Ammon's horn (tissue), 1 donor: ENCODE results near the gene MIB2.

Experiments
- DNase-seq: peaks from one replicate; pipeline ENCODE4 v3.0.0-alpha.2; 2016; ENCODE audit warnings: low spot score

The MIB2 gene

DNA sequence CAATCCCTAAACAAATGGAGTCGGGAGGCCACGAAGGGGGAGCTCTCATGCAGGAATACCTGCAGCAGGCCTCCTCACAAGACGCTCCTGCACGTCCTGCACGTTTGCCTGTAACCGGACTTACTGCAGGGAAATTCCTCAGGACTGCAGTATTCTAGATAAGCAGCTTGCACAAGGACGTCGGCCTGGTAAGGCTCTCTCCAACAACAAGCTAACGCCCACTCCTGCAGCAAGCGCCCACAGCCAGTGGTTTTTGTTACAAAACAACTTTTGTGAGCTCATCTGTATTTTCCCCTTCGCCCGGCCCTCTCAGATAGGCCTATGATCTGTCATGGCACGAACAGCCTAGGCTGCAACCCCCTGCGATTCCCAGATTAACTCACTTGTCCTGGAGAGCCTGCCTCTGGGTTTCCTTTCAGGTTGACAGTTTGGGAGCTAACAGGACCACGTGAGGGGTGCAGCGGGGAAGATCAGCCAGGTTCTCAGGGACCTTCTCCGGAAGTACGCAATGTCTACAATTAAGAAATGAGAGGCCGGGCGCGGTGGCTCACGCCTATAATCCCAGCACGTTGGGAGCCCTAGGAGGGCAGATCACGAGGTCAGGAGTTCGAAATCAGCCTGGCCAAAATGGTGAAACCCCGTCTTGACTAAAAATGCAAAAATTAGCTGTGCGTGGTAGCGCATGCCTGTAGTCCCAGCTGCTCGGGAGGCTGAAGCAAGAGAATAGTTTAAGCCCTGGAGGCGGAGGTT is 921 bp upstream of the MIB2 start:
- no peak for DNase-seq

DNA sequence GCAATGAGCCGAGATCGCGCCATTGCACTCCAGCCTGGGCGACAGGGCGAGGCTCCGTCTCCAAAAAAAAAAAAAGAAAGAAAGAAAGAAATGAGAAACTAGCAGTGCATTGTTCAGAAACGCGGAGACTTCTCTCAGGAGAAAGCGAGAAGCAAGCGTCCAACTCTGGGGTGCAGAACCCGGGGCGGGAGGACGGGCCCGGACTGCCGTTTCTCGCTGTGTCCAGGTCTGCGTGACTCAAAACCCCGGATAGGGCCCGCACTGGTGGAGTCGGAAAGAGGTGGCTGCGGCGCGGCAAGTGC is 395 bp upstream of the MIB2 start:
- no peak for DNase-seq

DNA sequence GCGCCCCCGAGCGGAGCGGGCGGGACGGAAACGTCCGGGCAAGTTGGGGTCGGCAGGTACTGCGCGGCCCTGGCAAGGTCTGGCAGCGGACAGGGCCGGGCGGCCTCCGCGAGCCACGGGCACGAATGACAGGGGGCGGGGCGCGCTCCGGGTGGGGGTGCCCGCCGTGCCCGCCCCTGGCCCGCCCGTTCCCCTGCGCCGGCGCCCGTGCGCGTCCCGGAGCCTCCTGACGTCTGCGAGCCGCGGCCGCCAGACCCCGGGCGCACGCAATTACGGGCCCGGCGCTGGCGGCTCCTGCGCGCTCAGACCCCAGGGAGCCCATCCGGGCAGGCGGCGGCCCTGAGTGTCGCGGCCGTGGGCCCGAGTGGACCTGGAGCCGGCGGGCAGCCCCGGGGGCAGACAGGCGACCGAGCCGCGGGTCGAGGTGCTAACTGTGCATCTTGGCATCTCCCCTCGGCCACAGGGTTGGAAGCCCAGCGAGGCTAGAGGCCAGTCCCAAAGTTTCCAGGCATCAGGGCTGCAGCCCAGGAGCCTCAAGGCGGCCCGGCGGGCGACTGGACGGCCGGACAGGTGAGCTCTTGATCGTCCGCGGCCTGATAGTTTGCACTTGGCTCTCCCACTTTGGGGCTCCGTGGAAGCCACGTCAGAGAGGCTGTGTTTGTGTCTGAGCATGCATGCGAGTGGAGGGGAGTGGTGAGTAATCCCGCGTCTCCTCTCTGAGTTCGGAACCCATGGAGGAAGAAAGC is 918 bp downstream of the MIB2 start:
- DNase-seq = no peak

DNA sequence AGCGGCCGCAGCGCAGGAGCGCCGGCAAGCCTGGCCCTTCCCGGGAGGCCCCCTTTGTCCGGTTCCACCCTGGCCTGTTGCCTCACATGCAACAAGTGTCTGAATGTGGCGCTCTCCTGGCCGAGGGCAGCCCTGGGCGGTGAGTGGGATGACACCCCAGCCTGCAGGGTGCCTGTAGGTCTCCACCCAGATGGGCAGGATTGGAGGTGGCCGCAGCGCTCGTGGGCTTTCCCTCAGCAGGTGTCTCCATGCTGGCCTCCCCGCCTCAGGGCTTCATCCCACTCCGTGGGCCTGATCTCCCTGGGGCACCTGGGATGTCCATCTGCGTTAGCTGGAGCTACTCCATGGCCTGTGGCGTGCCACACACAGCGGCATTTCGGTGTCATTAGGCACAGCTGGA is 1.5 kb downstream of the MIB2 start:
- no peak for DNase-seq

DNA sequence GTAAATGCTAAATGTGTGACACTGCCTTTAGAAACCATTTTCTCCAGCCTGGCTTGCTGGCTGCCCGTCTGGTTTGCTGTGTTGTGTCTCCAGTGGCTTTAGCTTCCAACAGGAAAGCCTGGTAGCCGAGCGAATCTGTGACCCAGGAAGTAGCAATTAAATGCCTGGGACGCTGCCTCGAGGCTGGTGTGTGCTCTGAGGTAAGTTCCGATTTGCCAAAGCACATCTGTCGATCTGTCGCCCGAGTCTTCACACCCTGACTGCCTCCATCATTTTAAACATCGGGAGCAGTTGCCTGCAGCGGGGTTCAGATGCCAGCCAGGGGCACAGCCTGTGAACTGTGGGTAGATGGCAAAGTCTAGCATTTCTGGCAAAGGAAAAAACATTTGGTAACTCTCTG is 2.2 kb downstream of the MIB2 start:
- DNase-seq = no peak

DNA sequence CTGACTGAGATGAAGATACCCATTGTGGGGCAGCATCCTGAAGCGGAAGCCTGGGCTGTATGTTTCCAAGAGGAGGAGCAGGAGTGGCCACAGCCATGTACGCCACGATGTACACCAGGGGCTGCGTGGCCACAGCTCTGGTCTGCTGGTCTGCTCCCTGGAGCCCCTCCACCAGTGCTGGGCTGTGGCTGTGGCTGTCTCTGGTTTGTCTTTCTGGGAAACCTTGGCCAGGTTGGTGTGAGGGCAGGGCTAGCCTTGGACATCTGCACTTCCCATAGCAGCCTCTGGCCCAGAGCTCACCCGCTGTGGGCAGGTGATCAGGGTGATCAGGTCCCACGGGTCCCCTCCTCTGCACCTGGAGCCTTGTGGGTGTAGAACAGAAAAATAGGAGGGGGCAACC is 2.6 kb downstream of the MIB2 start:
- DNase-seq = no peak

DNA sequence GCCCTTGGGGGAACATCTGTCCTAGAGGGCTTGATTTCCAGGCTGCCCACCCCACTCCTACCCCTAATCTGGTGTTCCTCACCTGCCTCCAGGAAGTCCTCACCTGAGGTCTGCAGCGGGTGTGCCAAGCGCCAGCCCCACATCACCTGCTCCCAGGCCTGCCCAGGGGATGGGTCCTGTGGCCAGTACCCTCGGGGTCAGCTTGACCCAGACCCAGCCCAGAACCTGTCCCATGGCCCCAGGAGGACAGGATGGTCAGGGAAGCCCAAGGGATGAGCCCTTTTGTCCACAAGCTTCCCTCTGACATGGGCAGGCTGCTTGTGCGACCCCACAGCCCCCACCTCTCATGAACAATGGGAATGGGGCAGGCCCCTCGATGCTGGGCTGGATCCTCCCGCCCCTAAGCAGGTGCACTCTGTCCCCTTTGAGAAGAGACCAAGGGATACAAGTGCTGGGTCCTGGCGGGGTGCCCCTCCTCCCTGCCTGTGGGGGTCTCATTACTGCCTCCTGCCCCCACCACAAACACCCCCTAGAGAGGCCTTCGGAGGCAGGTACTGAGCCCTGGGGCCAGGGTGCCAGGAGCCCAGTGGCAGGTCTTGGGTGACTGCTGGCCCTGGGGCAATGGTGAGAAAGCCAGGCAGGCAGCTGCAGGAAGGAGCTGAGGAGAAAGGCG is 3.2 kb downstream of the MIB2 start:
- no peak for DNase-seq

DNA sequence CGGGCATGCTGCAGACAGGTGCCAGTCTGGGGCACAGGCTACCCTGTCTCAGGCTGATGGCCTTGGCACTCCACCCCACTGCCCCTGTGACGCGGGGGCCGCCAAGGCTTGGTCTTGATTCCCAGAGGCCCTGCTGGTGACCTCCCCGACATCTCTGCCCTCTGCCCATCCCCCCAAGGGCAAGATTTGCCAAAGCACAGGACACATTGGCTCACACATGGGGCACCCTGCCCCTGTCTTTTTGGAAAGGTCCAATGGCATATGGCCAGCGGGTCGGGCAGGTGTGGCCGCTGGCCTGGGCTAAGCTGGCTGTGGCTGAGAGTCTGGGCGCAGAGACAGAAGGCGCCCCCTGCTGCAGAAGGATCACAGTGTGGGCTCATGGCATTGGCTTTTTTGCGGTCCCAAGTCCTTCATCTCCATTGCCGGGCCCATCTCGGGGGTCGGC is 4.6 kb downstream of the MIB2 start:
- DNase-seq = no peak

DNA sequence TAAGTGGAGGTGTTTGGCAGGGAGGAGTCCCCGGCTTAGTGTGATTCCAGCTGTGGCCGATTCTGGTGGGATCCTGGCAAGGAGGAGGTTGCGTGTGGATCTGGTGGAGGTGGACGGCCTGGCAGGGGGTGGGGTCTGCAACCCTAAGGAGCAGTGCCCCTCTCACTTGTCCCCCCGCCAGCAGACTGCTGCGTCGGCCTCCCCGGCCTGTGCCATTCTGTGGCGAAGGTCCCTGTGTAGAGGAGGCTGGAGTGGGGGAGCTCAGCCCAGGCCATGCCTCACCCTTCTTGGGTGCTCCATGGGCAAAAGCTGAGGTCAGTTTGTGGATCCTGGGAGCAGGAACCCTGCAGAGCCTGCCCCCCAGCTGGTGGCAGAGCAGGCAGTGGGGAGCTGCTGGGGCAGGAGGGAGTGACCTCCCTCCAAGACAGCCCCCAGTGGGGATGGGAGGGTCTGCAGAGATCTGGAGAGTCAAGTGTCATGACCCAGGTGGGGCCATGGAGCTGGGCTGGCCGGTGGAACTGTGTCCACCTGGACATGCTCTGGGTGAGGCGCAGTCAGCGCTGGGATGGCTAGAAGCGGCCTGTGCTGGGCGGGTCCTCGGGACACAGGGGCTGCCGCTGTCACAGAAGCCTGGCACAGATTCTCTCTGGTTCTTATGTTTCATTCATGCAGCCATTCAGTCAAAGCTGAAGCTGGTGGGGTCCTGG is 5.3 kb downstream of the MIB2 start:
- no peak for DNase-seq

DNA sequence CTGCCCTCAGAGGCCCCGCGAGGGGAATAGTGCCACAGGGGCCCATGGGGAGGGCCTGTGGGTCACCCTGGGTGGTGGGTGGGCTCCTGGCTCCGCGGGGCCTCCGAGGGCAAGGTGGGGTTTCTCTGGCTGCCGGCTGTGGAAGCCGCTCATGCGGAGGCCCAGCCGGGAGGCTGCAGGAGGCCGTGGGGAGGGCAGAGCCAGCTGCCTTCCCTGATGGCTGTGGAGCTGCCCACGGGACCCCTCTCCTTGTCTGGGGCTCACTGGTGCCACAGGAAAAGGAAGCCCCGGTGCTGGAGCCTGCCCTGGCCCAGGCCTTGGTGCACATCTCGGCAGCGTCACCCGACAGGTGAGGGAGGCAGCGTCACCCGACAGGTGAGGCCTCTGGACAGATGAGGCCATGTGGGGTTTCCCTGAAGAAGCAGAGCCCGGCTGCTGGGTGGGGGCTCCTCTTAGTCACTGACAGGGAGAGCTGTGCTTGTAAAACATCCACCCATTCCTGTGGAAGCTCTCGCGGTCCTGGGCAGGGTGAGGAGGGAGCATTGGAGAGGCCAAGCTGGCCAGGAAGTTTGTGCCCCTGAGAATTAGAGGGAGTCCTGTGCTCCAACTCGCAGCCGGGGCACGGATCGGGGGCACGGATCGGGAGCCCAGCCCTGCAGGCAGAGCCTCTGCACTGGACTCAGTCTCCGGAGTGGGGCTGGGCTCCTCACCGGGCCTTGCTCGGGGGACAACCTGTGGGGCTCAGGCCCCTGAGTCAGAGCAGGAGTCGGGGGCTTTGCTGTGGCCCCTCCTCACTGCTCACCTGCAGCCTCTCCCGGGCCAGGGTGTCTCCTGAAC is 6.1 kb downstream of the MIB2 start:
- no peak for DNase-seq

DNA sequence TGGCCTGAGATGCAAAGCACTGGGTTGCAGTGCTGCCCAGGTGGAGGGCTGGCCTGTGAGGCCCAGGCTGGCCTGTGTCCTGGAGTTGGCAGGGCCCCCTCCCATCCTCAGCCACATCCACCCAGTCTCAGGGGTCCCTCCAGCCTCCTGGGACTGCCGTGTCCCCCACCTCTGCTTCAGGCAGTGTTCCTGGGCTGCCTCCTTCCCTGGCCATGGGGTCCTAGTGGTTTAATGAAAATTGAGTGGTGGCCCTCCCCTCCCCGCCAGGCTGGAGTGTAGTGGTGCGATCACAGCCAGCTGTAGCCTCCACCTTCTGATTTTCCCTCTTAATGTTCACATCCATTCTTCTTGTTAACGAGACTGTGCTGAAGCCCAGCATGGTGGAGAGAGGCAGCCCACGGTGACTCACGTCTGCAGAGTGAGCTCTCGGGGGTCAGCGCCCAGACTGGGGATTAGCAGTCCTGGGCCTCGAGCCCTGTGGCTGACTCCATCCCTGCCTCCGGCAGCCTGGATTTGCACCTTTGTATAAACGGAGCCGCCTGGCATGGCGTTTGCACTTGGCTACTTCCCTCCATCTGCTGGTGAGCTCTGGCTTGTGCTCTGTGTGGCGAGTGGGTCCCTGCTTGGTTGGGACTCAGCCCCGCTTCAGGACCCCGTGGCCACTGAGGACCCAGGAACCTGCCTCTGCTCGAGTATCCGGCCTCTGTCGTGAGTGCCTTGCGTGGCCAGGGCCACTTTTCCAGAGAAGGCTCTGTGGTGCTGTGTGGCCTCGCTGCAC is 6.9 kb downstream of the MIB2 start:
- DNase-seq = no peak

DNA sequence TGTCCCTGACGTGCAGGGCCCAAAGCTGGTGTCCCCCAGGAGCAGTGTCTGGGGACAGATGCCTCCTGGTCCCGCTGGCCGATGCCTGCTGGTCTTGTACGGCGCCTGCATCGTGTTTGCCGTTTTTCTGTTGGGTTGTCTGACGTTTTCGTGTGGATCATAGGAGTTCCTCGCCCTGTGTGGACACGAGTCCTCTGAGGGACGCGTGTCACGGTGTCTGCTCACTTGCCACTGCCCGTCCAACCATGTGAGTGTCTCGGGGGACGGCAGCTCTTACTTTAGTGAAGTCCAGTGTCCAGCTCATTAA is 7.4 kb downstream of the MIB2 start:
- DNase-seq = no peak

DNA sequence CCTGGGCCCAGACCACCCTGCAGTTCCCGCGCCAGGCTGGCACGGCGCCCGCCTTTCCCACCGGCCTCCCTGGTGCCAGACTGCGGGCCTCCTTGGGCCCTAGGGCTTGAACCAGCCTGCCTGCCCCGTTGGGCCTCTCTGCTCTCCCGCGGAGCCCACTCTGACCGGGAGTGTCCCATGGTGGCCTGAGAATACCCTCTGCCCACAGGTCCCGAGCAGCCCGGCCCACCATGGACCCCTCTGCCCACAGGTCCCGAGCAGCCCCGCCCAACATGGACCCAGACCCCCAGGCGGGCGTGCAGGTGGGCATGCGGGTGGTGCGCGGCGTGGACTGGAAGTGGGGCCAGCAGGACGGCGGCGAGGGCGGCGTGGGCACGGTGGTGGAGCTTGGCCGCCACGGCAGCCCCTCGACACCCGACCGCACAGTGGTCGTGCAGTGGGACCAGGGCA is 7.9 kb downstream of the MIB2 start:
- DNase-seq = no peak

DNA sequence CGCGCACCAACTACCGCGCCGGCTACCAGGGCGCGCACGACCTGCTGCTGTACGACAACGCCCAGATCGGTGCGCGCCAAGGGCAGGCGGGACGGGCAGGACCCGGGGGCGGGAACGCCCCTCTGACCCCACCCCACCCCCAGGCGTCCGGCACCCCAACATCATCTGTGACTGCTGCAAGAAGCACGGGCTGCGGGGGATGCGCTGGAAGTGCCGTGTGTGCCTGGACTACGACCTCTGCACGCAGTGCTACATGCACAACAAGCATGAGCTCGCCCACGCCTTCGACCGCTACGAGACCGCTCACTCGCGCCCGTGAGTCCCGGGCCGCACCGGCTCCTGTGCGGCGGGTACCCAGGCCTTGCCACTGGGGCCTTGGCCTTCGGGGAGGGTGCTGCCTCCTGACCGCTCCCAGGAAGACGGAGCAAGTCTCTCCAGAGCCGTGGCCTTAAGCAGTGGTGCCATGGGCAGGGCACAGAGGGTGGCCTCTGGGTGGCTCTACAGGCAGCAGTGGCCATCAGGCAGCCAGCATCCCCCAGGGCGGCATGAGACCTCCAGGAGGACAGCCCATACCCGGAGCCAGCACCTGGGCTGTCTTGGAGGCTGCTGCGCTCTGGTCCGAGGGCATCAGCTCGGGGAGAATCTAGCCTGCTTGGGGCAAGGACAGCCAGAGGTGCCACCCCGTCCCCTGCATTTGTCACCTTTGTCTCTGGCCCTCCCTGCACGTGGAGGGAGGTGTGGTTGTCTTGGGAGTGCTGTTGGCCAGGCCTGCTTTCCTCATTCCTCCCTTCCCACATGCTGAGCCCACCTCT is 8.5 kb downstream of the MIB2 start:
- no peak for DNase-seq

DNA sequence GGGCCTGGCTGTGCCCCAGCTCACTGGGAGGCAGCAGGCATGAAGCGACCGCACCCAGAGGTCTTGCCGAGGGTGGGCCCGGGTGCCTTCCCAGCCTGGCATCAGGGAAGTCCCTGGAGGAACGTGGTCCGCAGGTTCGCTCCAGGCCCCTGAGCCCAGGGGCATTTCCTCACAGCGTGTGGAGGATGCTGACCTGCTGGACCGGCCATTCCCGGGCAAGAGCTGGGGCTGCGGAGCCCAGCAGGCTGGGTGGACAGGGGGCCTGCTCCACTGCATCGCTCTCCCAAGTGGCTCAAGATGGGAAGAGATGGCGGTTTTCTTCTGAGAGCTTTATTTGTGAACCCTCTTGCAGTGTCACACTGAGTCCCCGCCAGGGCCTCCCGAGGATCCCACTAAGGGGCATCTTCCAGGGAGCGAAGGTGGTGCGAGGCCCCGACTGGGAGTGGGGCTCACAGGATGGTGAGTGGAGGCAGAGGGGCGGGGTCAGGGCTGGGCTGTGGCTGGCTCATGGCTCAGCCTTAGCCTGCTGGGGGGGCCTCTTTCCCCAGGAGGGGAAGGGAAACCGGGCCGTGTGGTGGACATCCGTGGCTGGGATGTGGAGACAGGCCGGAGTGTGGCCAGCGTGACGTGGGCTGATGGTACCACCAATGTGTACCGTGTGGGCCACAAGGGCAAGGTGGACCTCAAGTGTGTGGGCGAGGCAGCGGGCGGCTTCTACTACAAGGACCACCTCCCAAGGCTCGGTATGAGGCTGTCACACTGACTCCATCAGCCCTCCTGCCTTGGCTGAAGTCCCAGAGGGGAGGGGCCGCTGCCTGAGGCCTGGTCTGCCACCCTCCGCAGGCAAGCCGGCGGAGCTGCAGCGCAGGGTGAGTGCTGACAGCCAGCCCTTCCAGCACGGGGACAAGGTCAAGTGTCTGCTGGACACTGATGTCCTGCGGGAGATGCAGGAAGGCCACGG is 9.4 kb downstream of the MIB2 start:
- no peak for DNase-seq

DNA sequence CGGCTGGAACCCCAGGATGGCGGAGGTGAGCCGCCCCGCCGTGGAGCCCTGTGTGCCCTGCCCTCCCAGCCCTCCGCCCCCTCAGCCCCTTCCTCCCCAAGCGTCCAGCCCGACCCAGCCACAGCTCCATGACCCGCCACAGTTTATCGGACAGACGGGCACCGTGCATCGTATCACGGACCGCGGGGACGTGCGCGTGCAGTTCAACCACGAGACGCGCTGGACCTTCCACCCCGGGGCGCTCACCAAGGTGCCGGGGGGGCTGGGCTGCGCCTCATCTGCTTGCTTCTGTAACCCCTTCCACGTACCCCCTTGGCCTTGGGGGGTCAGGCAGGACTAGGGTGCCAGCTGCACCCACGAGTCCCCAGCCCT is 10.1 kb downstream of the MIB2 start:
- DNase-seq = no peak

DNA sequence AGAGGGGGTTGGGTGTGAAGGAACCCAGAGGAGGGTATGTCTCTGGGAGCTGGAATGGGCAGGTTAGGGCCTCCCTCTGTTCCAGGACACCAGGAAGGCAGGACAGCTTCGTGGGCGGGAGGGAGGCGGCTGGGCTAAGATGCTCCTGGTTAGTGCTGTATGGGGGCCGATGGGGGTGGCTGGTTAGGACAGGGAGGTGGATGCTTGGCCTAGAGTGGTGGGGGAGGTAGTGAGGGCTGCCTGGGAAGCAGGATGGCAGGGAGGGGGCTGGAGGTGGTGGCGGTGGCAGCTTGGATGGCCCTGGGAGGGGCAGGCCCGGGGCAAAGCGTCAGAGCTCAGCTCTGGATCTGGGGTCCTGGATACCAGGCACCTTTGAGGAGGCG is 10.5 kb downstream of the MIB2 start:
- no peak for DNase-seq

DNA sequence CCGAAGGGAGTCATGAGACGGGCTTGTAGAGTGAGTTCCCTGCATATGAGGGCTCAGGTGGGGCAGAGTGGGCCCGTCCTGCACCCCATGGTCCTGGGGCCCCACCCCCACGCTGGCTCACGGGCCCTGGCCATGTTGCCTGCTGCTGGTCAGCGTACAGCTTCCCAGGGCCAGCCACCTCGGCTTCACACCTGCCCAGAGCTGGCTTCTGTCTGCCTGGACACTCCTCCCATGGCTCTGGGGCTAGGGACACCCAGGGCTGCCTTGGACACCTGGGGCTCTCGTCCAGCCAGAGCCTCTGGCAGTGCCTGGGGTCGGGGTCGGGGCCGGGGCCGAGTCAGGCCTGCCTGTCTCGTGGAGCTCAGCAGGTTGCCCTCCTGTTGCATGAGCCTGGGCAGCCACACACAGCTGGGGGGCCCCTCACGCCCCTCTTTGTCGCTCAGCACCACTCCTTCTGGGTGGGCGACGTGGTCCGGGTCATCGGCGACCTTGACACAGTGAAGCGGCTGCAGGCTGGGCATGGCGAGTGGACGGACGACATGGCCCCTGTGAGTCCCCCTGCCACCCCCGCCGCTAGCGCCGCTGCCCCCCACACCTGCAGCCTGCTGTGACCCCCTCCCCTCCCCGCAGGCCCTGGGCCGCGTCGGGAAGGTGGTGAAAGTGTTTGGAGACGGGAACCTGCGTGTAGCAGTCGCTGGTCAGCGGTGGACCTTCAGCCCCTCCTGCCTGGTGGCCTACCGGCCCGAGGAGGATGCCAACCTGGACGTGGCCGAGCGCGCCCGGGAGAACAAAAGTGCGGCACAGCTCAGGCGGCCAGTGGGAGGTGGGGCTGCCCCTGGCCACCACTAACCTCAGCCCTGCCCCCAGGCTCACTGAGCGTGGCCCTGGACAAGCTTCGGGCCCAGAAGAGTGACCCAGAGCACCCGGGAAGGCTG is 11.2 kb downstream of the MIB2 start:
- no peak for DNase-seq
